HG03064 (cell line): Measurements from ENCODE around the gene SUCLG1.
"Not testable (repeated sequence)": the region's sequence is repeated elsewhere in the genome, so short reads cannot be mapped to it uniquely, and the experiment has no call there.

Experiments
- ATAC-seq: cut with Tn5 transposase; IDR thresholded peaks from one replicate; pipeline ENCODE4 v1.9.1; 2021; ENCODE audit warnings: low read depth; ENCODE audit not compliant: unreplicated experiment

Gene SUCLG1

GRCh38 chr2:84424152-84424551, 34.9 kb downstream of the SUCLG1 start:
- ATAC-seq, result no peak

DNA sequence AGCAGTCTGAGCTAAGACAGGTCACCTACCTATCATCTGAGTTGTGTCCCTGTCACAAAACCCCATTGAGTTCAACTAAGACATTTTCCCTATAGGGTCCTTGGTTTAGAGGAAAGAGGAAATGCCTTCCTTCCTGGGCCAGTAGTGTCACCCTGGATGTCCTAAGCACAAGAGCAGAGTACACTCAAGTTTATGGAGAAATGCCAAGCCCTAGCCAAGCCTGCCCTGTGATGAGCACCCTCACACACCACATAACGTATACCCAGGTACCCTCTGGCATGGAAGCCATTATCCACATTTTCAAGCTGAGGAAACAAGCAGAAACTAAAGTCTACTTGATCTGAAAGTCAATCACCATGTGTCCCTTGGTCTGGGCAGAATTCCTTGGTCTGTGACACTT, 37.3 kb downstream of the SUCLG1 start:
- ATAC-seq, result no peak

GRCh38 chr2:84421197-84421596, 37.9 kb downstream of the SUCLG1 start:
- ATAC-seq, result no peak

- ATAC-seq, result no peak
Observed at GRCh38 chr2:84417453-84418145, 41.5 kb downstream of the SUCLG1 start.

DNA sequence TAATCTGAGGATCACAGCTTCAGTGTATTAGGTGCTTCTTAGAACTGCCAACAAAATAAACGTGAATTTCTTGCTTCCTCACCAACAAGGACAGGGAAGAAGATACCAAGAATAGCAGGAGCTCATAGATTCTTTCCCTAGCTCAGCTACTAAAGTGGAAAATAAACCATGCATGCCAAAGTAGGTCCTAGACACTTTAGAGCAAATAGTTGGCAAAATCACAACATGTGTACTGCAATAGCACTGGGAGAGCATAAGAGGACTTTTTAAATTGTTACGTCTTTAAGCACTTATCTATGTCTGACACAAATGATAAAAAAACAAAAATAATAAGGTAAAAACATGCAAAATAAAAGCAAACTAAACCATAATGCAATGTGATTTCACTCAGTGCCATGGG, 49.5 kb downstream of the SUCLG1 start:
- no peak for ATAC-seq

DNA sequence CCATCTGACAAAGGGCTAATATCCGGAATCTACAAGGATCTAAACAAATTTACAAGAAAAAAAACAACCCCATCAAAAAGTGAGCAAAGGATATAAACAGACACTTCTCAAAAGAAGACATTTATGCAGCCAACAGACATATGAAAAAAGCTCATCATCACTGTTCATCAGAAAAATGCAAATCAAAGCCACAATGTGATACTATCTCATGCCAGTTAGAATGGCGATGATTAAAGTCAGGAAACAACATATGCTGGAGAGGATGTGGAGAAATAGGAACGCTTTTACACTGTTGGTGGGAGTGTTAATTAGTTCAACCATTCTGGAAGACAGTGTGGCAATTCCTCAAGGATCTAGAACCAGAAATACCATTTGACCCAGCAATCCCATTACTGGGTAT, 57.0 kb downstream of the SUCLG1 start:
- ATAC-seq, result not testable (repeated sequence)

GRCh38 chr2:84399839-84400238, 59.2 kb downstream of the SUCLG1 start:
- ATAC-seq, result not testable (repeated sequence)

DNA sequence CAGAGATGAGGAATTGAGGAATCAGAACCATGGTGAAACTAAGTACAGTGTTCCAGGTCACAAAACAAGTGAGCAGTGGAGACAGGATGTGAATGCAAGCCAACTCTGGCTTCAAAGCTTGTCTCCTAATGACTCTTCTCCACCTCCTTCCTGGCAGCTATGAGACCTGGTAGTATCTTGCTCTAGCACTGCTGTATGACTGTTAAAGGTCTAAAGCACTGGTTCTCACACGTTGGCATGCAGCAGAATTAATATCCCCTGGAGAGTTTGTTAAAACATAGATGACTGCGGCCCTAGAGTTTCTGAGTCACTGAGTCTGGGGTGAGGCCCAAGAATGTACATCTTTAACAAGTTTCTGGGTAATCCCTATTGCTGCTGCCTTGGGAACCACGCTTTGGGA, 63.3 kb downstream of the SUCLG1 start:
- no peak for ATAC-seq

DNA sequence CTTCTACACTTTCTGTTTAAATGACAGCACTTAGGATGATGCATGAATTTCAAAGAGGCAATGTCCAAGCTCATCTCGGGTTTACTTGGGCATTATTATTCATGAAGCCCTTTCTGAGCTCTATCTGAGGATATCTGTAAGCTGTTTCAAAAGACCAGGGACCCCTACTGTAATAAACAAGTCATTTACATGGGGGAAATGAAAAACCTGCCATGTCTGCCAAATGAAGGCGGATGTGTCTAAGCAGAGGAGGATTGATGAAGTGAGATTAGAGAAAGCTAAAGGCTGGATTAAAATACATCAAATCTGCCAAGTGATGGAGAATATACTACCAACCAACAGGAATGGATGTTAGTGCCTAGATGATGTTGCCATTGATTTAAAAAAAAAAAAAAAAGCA, 64.5 kb downstream of the SUCLG1 start:
- ATAC-seq, result no peak

- no peak for ATAC-seq
Observed at GRCh38 chr2:84393829-84394228, 65.3 kb downstream of the SUCLG1 start.

GRCh38 chr2:84389794-84390193, 69.3 kb downstream of the SUCLG1 start:
- ATAC-seq, result no peak

DNA sequence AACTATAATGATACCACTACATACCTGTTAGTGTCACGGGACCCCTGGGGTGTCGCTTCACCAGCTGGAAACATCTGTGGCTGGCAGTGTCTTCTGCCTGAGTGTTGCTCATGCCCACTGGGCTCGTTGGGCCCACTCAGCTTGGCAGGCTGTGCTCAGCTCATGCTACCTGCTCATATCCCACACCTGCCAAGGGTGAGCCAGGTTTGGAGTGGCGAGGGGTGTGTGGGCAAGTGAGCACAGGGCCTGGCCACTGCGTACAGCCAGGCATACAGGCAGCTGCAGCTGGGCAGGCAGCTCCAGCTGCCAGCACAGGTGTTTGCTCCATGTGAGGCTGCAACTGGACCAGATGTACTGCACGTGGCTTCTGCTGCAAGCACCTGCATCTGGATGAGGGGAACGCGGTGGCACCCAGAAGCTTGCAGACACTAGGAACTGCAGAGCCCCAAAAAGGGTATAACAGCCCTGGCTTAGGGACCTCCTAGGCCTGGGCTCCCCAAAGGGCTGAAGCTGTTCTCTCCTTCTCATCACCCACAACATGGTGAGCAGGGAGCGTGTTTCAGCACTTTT, 70.1 kb downstream of the SUCLG1 start:
- ATAC-seq, result no peak

GRCh38 chr2:84388133-84388532, 70.9 kb downstream of the SUCLG1 start:
- no peak for ATAC-seq

DNA sequence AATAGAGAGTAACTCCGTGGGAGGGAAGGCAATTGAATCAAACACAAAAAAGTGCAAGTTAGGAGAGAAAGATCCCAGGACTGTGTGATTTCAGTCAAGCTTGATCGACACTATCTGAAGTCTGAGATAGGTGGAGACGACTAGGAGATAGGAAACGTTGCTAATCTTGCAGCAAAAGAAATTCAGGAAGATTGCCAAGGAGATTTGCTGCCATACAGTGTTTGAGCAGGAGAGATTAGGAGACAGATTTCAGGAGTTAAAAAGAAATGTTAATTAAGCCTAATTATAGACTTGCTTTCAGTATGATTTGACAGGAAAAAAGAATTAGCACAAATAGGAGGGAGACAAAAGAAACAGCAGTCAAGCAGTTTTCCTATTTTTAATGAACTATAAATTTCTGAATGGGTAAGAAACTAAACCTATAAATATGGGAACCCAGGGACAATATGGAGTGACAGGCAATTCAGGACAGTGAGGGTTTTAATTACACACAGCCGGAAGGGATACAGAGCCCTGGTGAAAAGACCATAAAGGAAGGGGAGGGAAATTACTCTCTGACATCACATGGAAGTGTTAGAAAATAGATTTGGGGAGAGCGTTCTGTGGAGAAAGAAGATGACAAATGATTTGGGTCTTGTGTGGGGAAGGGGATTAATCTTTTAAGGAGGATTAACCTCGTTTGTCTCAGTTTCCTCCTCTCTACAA, 72.6 kb downstream of the SUCLG1 start:
- ATAC-seq, result no peak

GRCh38 chr2:84383271-84383670, 75.8 kb downstream of the SUCLG1 start:
- ATAC-seq, result no peak

- no peak for ATAC-seq
Observed at GRCh38 chr2:84380875-84381274, 78.2 kb downstream of the SUCLG1 start.

DNA sequence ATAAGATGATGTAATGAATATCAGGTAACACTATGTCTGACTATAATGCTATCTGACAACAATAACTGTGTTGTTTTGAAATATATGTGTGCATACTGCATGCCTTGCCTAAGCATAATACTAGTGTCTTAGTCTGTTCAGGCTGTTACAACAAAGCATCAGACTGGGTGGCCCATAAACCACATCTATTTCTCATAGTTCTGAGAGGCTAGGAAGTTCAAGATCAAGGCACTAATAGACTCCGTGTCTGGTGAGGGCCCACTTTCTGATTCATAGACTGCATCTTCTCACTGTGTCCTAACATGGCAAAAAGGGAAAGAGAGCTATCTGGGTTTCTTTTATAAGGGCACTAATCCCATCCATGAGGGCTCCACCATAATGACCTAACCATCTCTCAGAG, 80.1 kb downstream of the SUCLG1 start:
- ATAC-seq, result no peak

- ATAC-seq, result no peak
Observed at GRCh38 chr2:84375020-84375419, 84.1 kb downstream of the SUCLG1 start.

DNA sequence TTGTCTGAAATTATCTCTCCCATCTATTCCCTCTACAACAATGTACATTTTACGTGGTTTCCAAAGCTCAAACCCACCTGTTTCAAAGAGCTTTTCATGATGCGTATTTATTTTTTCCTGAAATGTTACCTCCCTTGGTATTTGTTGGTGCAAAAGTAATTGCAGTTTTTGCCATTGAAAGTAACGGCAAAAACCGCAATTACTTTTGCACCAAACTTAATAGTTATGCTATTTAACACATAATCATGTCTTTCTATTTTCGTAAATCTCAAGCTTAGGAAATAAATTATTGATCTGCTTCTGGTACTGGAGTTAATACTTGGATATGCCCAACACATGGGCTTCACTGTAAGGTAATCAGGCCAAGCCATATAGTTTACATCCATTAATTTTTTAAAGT, 85.2 kb downstream of the SUCLG1 start:
- no peak for ATAC-seq
